Endothelial cell of umbilical vein (primary cell): ENCODE results near the gene PHTF1. TPM values are rescaled to one million over a fixed set of nuclear protein-coding genes. Genes with fewer than 3 reads are reported as not detected.

Source experiments
- BruUV-seq: library from RNA; stranded (reverse); fragments of 400-500 nt; replicated peaks from 2 replicates; lab custom pipeline; 2021; lab: Mats Ljungman, UMichigan
- CTCF ChIA-PET: fragments of 300-600, 350-600 bp; sonication (Branson Sonifier 250); formaldehyde crosslinking; loops from one replicate; lab custom pipeline; 2021; ENCODE audit warnings: antibody characterized with exemption, inconsistent platforms; lab: Charles Lee
- POLR2A ChIA-PET: fragments of 300-600, 350-600 bp; sonication (Branson Sonifier 250); formaldehyde crosslinking; loops from one replicate; lab custom pipeline; 2021; ENCODE audit warnings: antibody characterized with exemption, inconsistent platforms; lab: Charles Lee
- DNase-seq: peaks from one replicate; pipeline ENCODE4 v3.0.0-alpha.2; 2011; ENCODE audit warnings: low read depth, low spot score
- FAIRE-seq: peaks from 2 replicates; lab custom pipeline; 2011; peaks lifted over from hg19 to GRCh38; lab: Jason Lieb, UNC
- H2AFZ ChIP-seq: 2 replicates; pipeline ENCODE4 v1.6.0; 2012; ENCODE audit warnings: low read depth, low read length, control low read depth, inconsistent platforms
- H3K27ac ChIP-seq: 2 replicates; pipeline ENCODE4 v1.5.1; 2011; ENCODE audit warnings: low read depth, mild to moderate bottlenecking, control low read depth, low read length, moderate library complexity; ENCODE audit not compliant: insufficient read depth
- H3K27me3 ChIP-seq, 2 experiments: 2 replicates each; pipeline versions ENCODE4 v1.6.0 to v1.6.1; 2011; ENCODE audit warnings: low read length in 2 of 2, mixed read lengths in 1 of 2; ENCODE audit not compliant: control insufficient read depth in 2 of 2, insufficient read depth in 2 of 2
- H3K36me3 ChIP-seq, 2 experiments: 2 replicates in 1 of 2; 3 replicates in 1 of 2; pipeline ENCODE4 v1.5.1; 2011; ENCODE audit warnings: low read length in 2 of 2, mild to moderate bottlenecking in 1 of 2, moderate library complexity in 1 of 2; ENCODE audit not compliant: control insufficient read depth in 2 of 2, insufficient read depth in 2 of 2; ENCODE audit errors: extremely low read depth in 1 of 2
- H3K4me1 ChIP-seq: 3 replicates; pipeline ENCODE4 v1.5.1; 2011; ENCODE audit warnings: mild to moderate bottlenecking, low read length; ENCODE audit not compliant: control insufficient read depth, insufficient read depth; ENCODE audit errors: extremely low read depth
- H3K4me2 ChIP-seq: 2 replicates; pipeline ENCODE4 v1.6.1; 2011; ENCODE audit warnings: low read length, control low read depth, mixed read lengths; ENCODE audit not compliant: insufficient read depth
- H3K4me3 ChIP-seq, 3 experiments: fragments of 200-600 bp in 1 of 3; sonication (generic), shearing (Covaris generic) in 1 of 3; replicated peaks in 1 of 3; 2 replicates each; pipeline ENCODE4 v1.5.1; 2011 to 2016; ENCODE audit warnings: control low read depth in 3 of 3, low read length in 3 of 3, mild to moderate bottlenecking in 2 of 3, inconsistent platforms in 1 of 3, low read depth in 1 of 3, moderate library complexity in 1 of 3; ENCODE audit not compliant: insufficient read depth in 1 of 3
- H3K79me2 ChIP-seq: 2 replicates; pipeline ENCODE4 v1.6.0; 2012; ENCODE audit warnings: low read length, inconsistent platforms; ENCODE audit not compliant: control insufficient read depth, insufficient read depth
- H3K9ac ChIP-seq: replicated peaks from 2 replicates; pipeline ENCODE3; 2011; ENCODE audit warnings: low read length, control low read depth; ENCODE audit not compliant: insufficient read depth; ENCODE audit errors: extremely low read depth
- H3K9me1 ChIP-seq: replicated peaks from 3 replicates; pipeline ENCODE4 v1.6.0; 2011; ENCODE audit warnings: mild to moderate bottlenecking, low read length; ENCODE audit not compliant: control insufficient read depth, insufficient read depth; ENCODE audit errors: extremely low read depth
- H3K9me3 ChIP-seq: replicated peaks from 2 replicates; pipeline ENCODE4 v1.5.1; 2012; ENCODE audit warnings: low read length, inconsistent platforms; ENCODE audit not compliant: control insufficient read depth, insufficient read depth
- H4K20me1 ChIP-seq: replicated peaks from 2 replicates; pipeline ENCODE3; 2011; ENCODE audit warnings: mild to moderate bottlenecking, low read length; ENCODE audit not compliant: control insufficient read depth, insufficient read depth; ENCODE audit errors: extremely low read depth
- EZH2 ChIP-seq: IDR thresholded peaks from 2 replicates; pipeline ENCODE4 v1.6.1; 2012; ENCODE audit warnings: borderline replicate concordance, low read depth, mild to moderate bottlenecking, moderate library complexity, low read length, inconsistent platforms; ENCODE audit not compliant: severe bottlenecking
- FOS ChIP-seq: IDR thresholded peaks from 2 replicates; pipeline ENCODE4 v1.6.1; 2011; ENCODE audit warnings: mild to moderate bottlenecking, low read length, moderate library complexity, borderline replicate concordance; ENCODE audit not compliant: insufficient read depth
- GATA2 ChIP-seq: IDR thresholded peaks from 2 replicates; pipeline ENCODE4 v1.7.0; 2011; ENCODE audit warnings: low read depth, mild to moderate bottlenecking, moderate library complexity, mixed read lengths, low read length; ENCODE audit not compliant: insufficient read length, insufficient read depth
- JUN ChIP-seq: IDR thresholded peaks from 2 replicates; pipeline ENCODE4 v1.6.1; 2011; ENCODE audit warnings: borderline replicate concordance, low read depth; ENCODE audit not compliant: insufficient read length, insufficient read depth
- MYC ChIP-seq: IDR thresholded peaks from one replicate; pipeline ENCODE4 v1.6.1; 2011; ENCODE audit warnings: mild to moderate bottlenecking, low read depth, low read length
- POLR2A ChIP-seq: IDR thresholded peaks from 2 replicates; pipeline ENCODE4 v1.6.1; 2012; ENCODE audit warnings: low read depth, mild to moderate bottlenecking, control low read depth, low read length
- POLR2AphosphoS5 ChIP-seq: IDR thresholded peaks from 2 replicates; pipeline ENCODE4 v1.6.1; 2012; ENCODE audit warnings: low read depth, mild to moderate bottlenecking, control low read depth, low read length, moderate library complexity; ENCODE audit not compliant: insufficient read depth
- dilution Hi-C: fragments of 300-500 bp; cut with MboI; formaldehyde crosslinking; loops from one replicate; pipeline ENCODE4 v1.15.0; 2019; ENCODE audit warnings: low sequenced_read_pairs; ENCODE audit not compliant: extremely low pct_ligation_motif_present
- intact Hi-C: fragments of 100-400 bp; cut with micrococcal nuclease; formaldehyde crosslinking; loops from one replicate; pipeline ENCODE4 v1.10.0; 2022
- polyA plus RNA-seq, 4 experiments: library from polyadenylated mRNA; depleted of rRNA in 3 of 4; stranded (reverse) in 3 of 4; unstranded in 1 of 4; fragments of >200 nt; gene quantifications; 2 replicates each; pipeline versions ENCODE4 v1.2.1 to v1.2.3, GENCODE V29; 2011 to 2012; ENCODE audit warnings: missing spikeins in 1 of 4
- total RNA-seq: library from RNA; stranded (reverse); gene quantifications from 2 replicates; pipeline ENCODE4 v1.2.3, GENCODE V29; 2021
- TF ChIP-seq, protein P1 (sequence below): IDR thresholded peaks from 2 replicates; pipeline ENCODE4 v1.6.1; 2011; ENCODE audit not compliant: insufficient read depth, insufficient read length
- TF ChIP-seq, protein P2 (sequence below), 2 donors: IDR thresholded peaks; 1 replicate in 1 of 2; 2 replicates in 1 of 2; pipeline ENCODE4 v1.5.1; 2011; ENCODE audit warnings: low read length in 2 of 2, mild to moderate bottlenecking in 2 of 2, moderate library complexity in 2 of 2, control low read depth in 1 of 2, inconsistent platforms in 1 of 2, low read depth in 1 of 2; ENCODE audit not compliant: insufficient read depth in 1 of 2; ENCODE audit errors: extremely low read depth in 1 of 2

Gene PHTF1
- total and polyA plus RNA-seq, 2 donors (not counting 3 experiments of a cell fraction or from before 2014, with no cell fraction given), result 26.3 to 62.6 TPM

DNA sequence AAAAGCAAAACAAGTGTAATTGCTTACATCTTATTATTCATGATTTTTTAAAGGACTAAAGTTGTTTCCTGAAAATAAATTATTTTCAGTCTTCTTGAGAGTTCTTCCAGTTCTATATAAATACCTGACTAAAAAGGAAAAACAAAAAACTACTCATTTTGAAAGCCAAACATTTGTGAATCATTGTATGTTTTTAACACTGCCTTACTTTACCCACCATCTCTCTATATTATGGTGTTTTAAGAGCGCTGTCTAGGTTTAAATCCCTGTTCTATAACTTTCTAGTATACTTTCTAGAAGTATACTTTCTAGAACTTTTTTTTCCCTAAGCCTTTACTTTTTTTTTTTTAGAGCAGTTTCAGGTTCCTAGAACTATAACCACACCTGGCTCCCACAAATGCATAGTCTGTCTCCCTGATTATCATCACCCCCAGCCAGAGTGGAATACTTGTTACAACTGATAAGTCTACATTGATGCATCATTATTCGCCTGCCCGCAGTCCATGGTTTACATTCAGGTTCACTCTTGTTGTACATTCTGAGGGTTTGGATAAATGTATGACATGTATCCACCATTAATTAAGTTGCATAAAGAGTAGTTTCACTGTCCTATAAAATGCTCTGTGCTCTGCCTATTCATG is 43.2 kb upstream of the PHTF1 start:
- Histone ChIP-seq H4K20me1 (peaks cover 2% of the 10 kb centered on the region), H3K4me2 (no peak overlapping the region), H3K79me2 (peaks cover 82% of the 10 kb centered on the region), H3K4me1 (peaks cover 9% of the 10 kb centered on the region), H3K27ac (no peak overlapping the region), H3K36me3 (peaks cover 0 to 2% of the 10 kb centered on the region in 2 experiments), H3K9me1 (no peaks in the 10 kb centered on the region), H3K4me3 (no peak overlapping the region), H3K9ac (no peak overlapping the region), H3K9me3 (no peaks in the 10 kb centered on the region), H3K27me3 (no peaks in the 10 kb centered on the region), H2AFZ (no peak overlapping the region)
- no peak for DNase-seq
- POLR2A ChIA-PET, result no interaction called here
- dilution Hi-C loops, result no loop called here
- no TSS peak for BruUV-seq
- no peak for FAIRE-seq
- intact Hi-C loops, result no loop called here
- TF ChIP-seq FOS, result no peak
- no peak for TF ChIP-seq GATA2
- no peak for TF ChIP-seq JUN
- no peak for TF ChIP-seq POLR2A
- no peak for TF ChIP-seq EZH2
- TF ChIP-seq MYC, result no peak
- TF ChIP-seq, protein P1, sequence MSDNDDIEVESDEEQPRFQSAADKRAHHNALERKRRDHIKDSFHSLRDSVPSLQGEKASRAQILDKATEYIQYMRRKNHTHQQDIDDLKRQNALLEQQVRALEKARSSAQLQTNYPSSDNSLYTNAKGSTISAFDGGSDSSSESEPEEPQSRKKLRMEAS, result no peak
- no peak for TF ChIP-seq POLR2AphosphoS5
- TF ChIP-seq, protein P2, sequence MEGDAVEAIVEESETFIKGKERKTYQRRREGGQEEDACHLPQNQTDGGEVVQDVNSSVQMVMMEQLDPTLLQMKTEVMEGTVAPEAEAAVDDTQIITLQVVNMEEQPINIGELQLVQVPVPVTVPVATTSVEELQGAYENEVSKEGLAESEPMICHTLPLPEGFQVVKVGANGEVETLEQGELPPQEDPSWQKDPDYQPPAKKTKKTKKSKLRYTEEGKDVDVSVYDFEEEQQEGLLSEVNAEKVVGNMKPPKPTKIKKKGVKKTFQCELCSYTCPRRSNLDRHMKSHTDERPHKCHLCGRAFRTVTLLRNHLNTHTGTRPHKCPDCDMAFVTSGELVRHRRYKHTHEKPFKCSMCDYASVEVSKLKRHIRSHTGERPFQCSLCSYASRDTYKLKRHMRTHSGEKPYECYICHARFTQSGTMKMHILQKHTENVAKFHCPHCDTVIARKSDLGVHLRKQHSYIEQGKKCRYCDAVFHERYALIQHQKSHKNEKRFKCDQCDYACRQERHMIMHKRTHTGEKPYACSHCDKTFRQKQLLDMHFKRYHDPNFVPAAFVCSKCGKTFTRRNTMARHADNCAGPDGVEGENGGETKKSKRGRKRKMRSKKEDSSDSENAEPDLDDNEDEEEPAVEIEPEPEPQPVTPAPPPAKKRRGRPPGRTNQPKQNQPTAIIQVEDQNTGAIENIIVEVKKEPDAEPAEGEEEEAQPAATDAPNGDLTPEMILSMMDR (IDR thresholded peaks at IDR 0.05; ENCODE audit: extremely low read depth in 1 of 2, insufficient read depth in 1 of 2, low read depth in 1 of 2, low read length in 2 of 2), result no peak
- CTCF ChIA-PET, result no interaction called here
